Fibroblast of lung (primary cell): Measurements from ENCODE around the gene PRRG3.

ENCODE experiments used
- EZH2 ChIP-seq: IDR thresholded peaks from 2 replicates; pipeline ENCODE4 v1.5.1; 2012; ENCODE audit warnings: low read length, control low read depth, mild to moderate bottlenecking; ENCODE audit errors: missing control alignments
- TF ChIP-seq, protein P1 (sequence below), 2 donors: IDR thresholded peaks in 1 of 2; conservative IDR thresholded peaks in 1 of 2; 1 replicate in 1 of 2; 2 replicates in 1 of 2; pipeline ENCODE4 v1.5.1; 2011 to 2012; ENCODE audit warnings: low read length in 2 of 2, control low read depth in 1 of 2, inconsistent platforms in 1 of 2, low read depth in 1 of 2, mild to moderate bottlenecking in 1 of 2

- TF ChIP-seq, protein P1, sequence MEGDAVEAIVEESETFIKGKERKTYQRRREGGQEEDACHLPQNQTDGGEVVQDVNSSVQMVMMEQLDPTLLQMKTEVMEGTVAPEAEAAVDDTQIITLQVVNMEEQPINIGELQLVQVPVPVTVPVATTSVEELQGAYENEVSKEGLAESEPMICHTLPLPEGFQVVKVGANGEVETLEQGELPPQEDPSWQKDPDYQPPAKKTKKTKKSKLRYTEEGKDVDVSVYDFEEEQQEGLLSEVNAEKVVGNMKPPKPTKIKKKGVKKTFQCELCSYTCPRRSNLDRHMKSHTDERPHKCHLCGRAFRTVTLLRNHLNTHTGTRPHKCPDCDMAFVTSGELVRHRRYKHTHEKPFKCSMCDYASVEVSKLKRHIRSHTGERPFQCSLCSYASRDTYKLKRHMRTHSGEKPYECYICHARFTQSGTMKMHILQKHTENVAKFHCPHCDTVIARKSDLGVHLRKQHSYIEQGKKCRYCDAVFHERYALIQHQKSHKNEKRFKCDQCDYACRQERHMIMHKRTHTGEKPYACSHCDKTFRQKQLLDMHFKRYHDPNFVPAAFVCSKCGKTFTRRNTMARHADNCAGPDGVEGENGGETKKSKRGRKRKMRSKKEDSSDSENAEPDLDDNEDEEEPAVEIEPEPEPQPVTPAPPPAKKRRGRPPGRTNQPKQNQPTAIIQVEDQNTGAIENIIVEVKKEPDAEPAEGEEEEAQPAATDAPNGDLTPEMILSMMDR (conservative IDR thresholded peaks at IDR 0.05 in 1 of 2, IDR thresholded peaks at IDR 0.05 in 1 of 2; ENCODE audit: low read depth in 1 of 2, low read length in 2 of 2) = no peak
- TF ChIP-seq EZH2 = no peak
Observed at GRCh38 chrX:151754047-151754429, 58.8 kb downstream of the PRRG3 start.
